ENCODE results near the gene DLGAP4.

- TF ChIP-seq POLR2A (IDR thresholded peaks at IDR 0.05) (no peak), EP300 (IDR thresholded peaks at IDR 0.05) (no peak)
Measured at GRCh38 chr20:36431604-36432003, 125.5 kb downstream of the DLGAP4 start.

Measured in stomach (tissue), 4 donors.